Transverse colon (tissue), 4 donors: ENCODE measurements around the gene ADGB. TPM values are rescaled to one million over a fixed set of nuclear protein-coding genes. Genes with fewer than 3 reads are reported as not detected.

Source experiments
- DNase-seq: peaks from one replicate; pipeline ENCODE4 v3.0.0-alpha.2; 2019
- H3K27ac ChIP-seq, 4 donors: fragments of 200-600 bp; sonication (generic); 2 replicates each; pipeline ENCODE4 v1.5.1; 2016 to 2018; ENCODE audit warnings: inconsistent platforms in 4 of 4
- H3K27me3 ChIP-seq: fragments of 200-600 bp; sonication (generic); 2 replicates; pipeline ENCODE4 v1.5.1; 2017; ENCODE audit warnings: inconsistent platforms
- H3K36me3 ChIP-seq, 4 donors: fragments of 200-600 bp; sonication (generic); 2 replicates each; pipeline ENCODE4 v1.5.1; 2017 to 2019; ENCODE audit warnings: inconsistent platforms in 4 of 4
- H3K4me1 ChIP-seq, 4 donors: fragments of 200-600 bp; sonication (generic); 2 replicates each; pipeline ENCODE4 v1.5.1; 2017 to 2020; ENCODE audit warnings: inconsistent platforms in 4 of 4
- H3K4me3 ChIP-seq, 4 donors: fragments of 200-600 bp; sonication (generic); 1 replicate in 1 of 4; 2 replicates in 3 of 4; pipeline versions ENCODE4 v1.5.1 to v1.6.1; 2017 to 2019; ENCODE audit warnings: inconsistent platforms in 4 of 4
- H3K9me3 ChIP-seq, 2 donors: fragments of 200-600 bp; sonication (generic); 2 replicates each; pipeline ENCODE4 v1.5.1; 2017 to 2019; ENCODE audit warnings: inconsistent platforms in 2 of 2
- EP300 ChIP-seq: sonication (generic); formaldehyde crosslinking; IDR thresholded peaks from one replicate; pipeline ENCODE4 v1.6.1; 2017; ENCODE audit warnings: antibody characterized with exemption, low read depth
- POLR2A ChIP-seq: fragments of 450-650 bp; IDR thresholded peaks from one replicate; pipeline ENCODE4 v1.6.1; 2016; ENCODE audit warnings: antibody characterized with exemption, mild to moderate bottlenecking, moderate library complexity
- POLR2AphosphoS5 ChIP-seq, 3 donors: sonication (generic); formaldehyde crosslinking; IDR thresholded peaks; one replicate each; pipeline ENCODE4 v1.6.1; 2016; ENCODE audit warnings: antibody characterized with exemption in 3 of 3
- WGBS, 2 donors: methylation state at CpG; one replicate each; pipeline ENCODE4 v1.1.5; 2018; ENCODE audit warnings: low coverage in 1 of 2; 5-methylcytosine and 5-hydroxymethylcytosine counted together
- in situ Hi-C, 4 donors: fragments of 200-750 bp; cut with MboI; loops; one replicate each; pipeline versions ENCODE4 v1.15.0 to v1.15.1; 2017; ENCODE audit warnings: low sequenced_read_pairs in 3 of 4, low pct_ligation_motif_present in 1 of 4, low pct_unique_long_range_greater_than_20kb in 1 of 4
- intact Hi-C: fragments of 100-400 bp; cut with DNase I; formaldehyde crosslinking; loops from one replicate; pipeline ENCODE4 v1.15.1; 2023; ENCODE audit warnings: low total_unique reads
- total RNA-seq, 4 donors: library from RNA; depleted of rRNA; stranded (reverse); fragments of >200 nt; gene quantifications; one replicate each; pipeline ENCODE4 v1.1.0, GENCODE V29; 2016
- TF ChIP-seq, protein P1 (sequence below), 5 experiments: fragments of 200-600 bp in 3 of 5; fragments of 450-650 bp in 2 of 5; sonication (generic) in 3 of 5; IDR thresholded peaks; 1 replicate in 2 of 5; 2 replicates in 3 of 5; pipeline ENCODE4 v1.5.1; 2016 to 2017; ENCODE audit warnings: antibody characterized with exemption in 5 of 5, inconsistent platforms in 3 of 5, mild to moderate bottlenecking in 2 of 5, moderate library complexity in 1 of 5

The ADGB gene
- total RNA-seq, 4 donors from 2014 or later = 1.1 to 28.7 (median 3.2) TPM

GRCh38 chr6:146628350-146628749 lies 29.6 kb downstream of the ADGB start:
- intact Hi-C loops (no loop called here), in situ Hi-C loops (no loop called here)
- WGBS, 2 donors = 81 to 85% methylated on average over 2 of the region's 2 CpGs
- no peak for TF ChIP-seq POLR2AphosphoS5 (IDR thresholded peaks at IDR 0.05)
- TF ChIP-seq, protein P1, sequence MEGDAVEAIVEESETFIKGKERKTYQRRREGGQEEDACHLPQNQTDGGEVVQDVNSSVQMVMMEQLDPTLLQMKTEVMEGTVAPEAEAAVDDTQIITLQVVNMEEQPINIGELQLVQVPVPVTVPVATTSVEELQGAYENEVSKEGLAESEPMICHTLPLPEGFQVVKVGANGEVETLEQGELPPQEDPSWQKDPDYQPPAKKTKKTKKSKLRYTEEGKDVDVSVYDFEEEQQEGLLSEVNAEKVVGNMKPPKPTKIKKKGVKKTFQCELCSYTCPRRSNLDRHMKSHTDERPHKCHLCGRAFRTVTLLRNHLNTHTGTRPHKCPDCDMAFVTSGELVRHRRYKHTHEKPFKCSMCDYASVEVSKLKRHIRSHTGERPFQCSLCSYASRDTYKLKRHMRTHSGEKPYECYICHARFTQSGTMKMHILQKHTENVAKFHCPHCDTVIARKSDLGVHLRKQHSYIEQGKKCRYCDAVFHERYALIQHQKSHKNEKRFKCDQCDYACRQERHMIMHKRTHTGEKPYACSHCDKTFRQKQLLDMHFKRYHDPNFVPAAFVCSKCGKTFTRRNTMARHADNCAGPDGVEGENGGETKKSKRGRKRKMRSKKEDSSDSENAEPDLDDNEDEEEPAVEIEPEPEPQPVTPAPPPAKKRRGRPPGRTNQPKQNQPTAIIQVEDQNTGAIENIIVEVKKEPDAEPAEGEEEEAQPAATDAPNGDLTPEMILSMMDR (IDR thresholded peaks at IDR 0.05) = no peak
- no peak for TF ChIP-seq POLR2A
- TF ChIP-seq EP300 = no peak
- Histone ChIP-seq H3K27ac (peak overlapping the region in 2 of 4 donors; percentile 6 to 14), H3K36me3 (no peaks in the 10 kb centered on the region), H3K9me3 (peaks cover 0 to 5% of the 10 kb centered on the region in 2 donors), H3K4me1 (peaks cover 0 to 5% (median 2%) of the 10 kb centered on the region in 4 donors), H3K27me3 (no peaks in the 10 kb centered on the region), H3K4me3 (no peak overlapping the region)
- no peak for DNase-seq

DNA sequence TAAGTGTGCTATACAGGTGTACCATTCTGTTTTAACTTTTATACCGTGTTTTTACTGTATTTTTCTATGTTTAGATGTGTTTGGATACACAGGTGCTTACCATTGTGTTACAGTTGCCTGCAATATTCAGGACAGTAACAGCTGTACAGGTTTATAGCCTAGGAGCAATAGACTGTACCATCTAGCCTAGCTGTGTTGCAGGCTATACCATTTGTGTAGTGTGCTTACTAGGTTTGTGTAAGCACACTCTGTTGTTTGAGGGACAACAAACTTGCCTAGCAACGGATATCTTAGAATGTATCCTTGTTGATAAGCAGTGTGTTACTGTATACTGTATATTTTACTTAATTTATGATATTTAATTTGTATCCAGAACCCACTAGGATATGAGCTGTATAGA lies 35.2 kb downstream of the ADGB start:
- intact Hi-C loops (no loop called here), in situ Hi-C loops (no loop called here)
- no peak overlapping the region for H3K27ac ChIP-seq
- no peaks in the 10 kb centered on the region for H3K36me3 ChIP-seq
- TF ChIP-seq POLR2AphosphoS5 (IDR thresholded peaks at IDR 0.05) = no peak
- TF ChIP-seq, protein P1 (IDR thresholded peaks at IDR 0.05) = no peak
- no peak for TF ChIP-seq POLR2A
- TF ChIP-seq EP300 = no peak
- H3K27me3 ChIP-seq = no peaks in the 10 kb centered on the region
- H3K9me3 ChIP-seq = no peaks in the 10 kb centered on the region
- WGBS, 2 donors = 10 to 50% methylated on average over 2 of the region's 2 CpGs
- DNase-seq = no peak
- no peaks in the 10 kb centered on the region for H3K4me1 ChIP-seq
- H3K4me3 ChIP-seq = no peak overlapping the region

GRCh38 chr6:146635165-146635564 lies 36.4 kb downstream of the ADGB start:
- Histone ChIP-seq H3K4me3 (no peak overlapping the region), H3K36me3 (no peaks in the 10 kb centered on the region), H3K4me1 (no peaks in the 10 kb centered on the region), H3K9me3 (no peaks in the 10 kb centered on the region), H3K27me3 (no peaks in the 10 kb centered on the region), H3K27ac (no peak overlapping the region)
- intact Hi-C loops (no loop called here), in situ Hi-C loops (no loop called here)
- DNase-seq = no peak
- no peak for TF ChIP-seq POLR2AphosphoS5 (IDR thresholded peaks at IDR 0.05)
- no peak for TF ChIP-seq EP300
- no peak for TF ChIP-seq POLR2A
- TF ChIP-seq, protein P1 (IDR thresholded peaks at IDR 0.05) = no peak

- H3K27ac ChIP-seq = no peak overlapping the region
- 93 to 100% methylated on average over 2 of the region's 2 CpGs for WGBS, 2 donors
- no peaks in the 10 kb centered on the region for H3K9me3 ChIP-seq
- intact Hi-C loops = no loop called here
- DNase-seq = no peak
- no peak for TF ChIP-seq POLR2AphosphoS5 (IDR thresholded peaks at IDR 0.05)
- TF ChIP-seq EP300 = no peak
- TF ChIP-seq POLR2A = no peak
- TF ChIP-seq, protein P1 (IDR thresholded peaks at IDR 0.05) = no peak
- in situ Hi-C loops = no loop called here
- H3K4me3 ChIP-seq = no peak overlapping the region
- H3K4me1 ChIP-seq = no peaks in the 10 kb centered on the region
- no peaks in the 10 kb centered on the region for H3K36me3 ChIP-seq
- H3K27me3 ChIP-seq = no peaks in the 10 kb centered on the region
Measured at GRCh38 chr6:146636481-146636880, 37.7 kb downstream of the ADGB start.
